CD4-positive, alpha-beta T cell treated with Interferon alpha-2 for 1 hour (primary cell): Measurements from ENCODE around the gene FCN2.

Experiments
- DNase-seq, 2 donors: peaks; one replicate each; pipeline ENCODE4 v3.0.0-alpha.2; 2020 to 2022

FCN2 gene

GRCh38 chr9:134913041-134913712, 32.6 kb downstream of the FCN2 start:
- DNase-seq: no peak

GRCh38 chr9:134913713-134914500, 33.3 kb downstream of the FCN2 start:
- DNase-seq: no peak

- DNase-seq: no peak
These were observed 33.9 kb downstream of the FCN2 start for GRCh38 chr9:134914501-134914834.

GRCh38 chr9:134915046-134915985, 34.7 kb downstream of the FCN2 start:
- no peak for DNase-seq

GRCh38 chr9:134916161-134916665, 35.6 kb downstream of the FCN2 start:
- DNase-seq: no peak

- DNase-seq: peak in 1 of 2 donors; percentile 17
These were observed 37.1 kb downstream of the FCN2 start, which contains the start of gene FCN1 for GRCh38 chr9:134917431-134918373. FCN1 (minus strand) TSS chr9:134917912; CDS start chr9:134917871, 41 bp downstream.

- DNase-seq: no peak
These were observed 38.0 kb downstream of the FCN2 start for GRCh38 chr9:134918646-134919045.

- DNase-seq: no peak
These were observed 38.7 kb downstream of the FCN2 start for GRCh38 chr9:134919303-134919702.

GRCh38 chr9:134922066-134922931, 41.7 kb downstream of the FCN2 start:
- peak in 1 of 2 donors; percentile 41 for DNase-seq

GRCh38 chr9:134922932-134923240, 42.3 kb downstream of the FCN2 start:
- DNase-seq: peak in 1 of 2 donors; percentile 13

GRCh38 chr9:134923466-134923865, 42.9 kb downstream of the FCN2 start:
- DNase-seq: no peak

- DNase-seq: peak in 1 of 2 donors; percentile 18
These were observed 44.5 kb downstream of the FCN2 start for GRCh38 chr9:134925011-134925511.

- no peak for DNase-seq
These were observed 48.0 kb downstream of the FCN2 start for GRCh38 chr9:134928436-134929192.

- DNase-seq: peak in 1 of 2 donors; percentile 57
These were observed 48.9 kb downstream of the FCN2 start for GRCh38 chr9:134929193-134930158.

GRCh38 chr9:134930398-134930797, 49.8 kb downstream of the FCN2 start:
- peak in 1 of 2 donors; percentile 9 for DNase-seq

GRCh38 chr9:134932171-134932570, 51.6 kb downstream of the FCN2 start:
- no peak for DNase-seq

GRCh38 chr9:134932606-134933005, 52.0 kb downstream of the FCN2 start:
- DNase-seq: no peak

GRCh38 chr9:134933076-134933659, 52.6 kb downstream of the FCN2 start:
- DNase-seq: no peak
